ENCODE data around the gene CD7.
A peak's percentile ranks its signal among the peaks of the same experiment; 100 is the strongest.

Gene CD7

DNA sequence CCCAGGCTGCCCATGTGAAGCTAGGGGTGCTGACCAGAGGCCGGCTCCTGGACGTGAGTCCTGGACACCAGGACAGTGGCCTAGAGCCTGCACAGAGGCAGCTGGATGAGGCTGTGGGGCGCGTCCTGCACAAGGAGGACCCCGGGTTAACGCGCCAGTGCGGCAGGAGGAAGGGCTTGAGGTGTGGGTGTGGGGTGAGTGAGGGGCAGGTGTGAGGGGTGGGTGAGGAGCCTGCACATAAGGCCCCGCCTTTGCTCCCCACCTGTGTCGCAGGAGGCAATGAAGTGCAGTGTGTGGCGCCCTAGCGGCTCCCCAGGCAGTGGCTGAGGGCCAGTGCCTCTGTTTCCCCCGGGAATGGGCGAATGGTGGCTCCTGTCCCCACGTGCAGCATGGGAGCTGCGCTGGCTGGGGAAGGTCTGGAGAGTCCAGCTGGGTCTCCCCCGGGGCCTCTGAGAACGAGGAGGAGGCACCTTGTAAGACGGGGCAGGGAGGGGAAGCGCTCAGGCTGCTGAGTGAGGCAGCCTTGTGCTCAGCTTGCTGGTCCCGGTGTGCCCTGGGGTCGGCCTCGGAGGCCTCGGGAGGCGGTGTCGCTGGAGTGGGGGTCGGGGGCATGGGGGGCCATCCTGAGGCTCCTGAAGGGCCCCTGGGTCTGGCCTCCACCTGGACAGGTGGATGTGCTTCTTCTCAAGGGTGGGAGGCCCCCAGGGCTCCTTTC, 3.2 kb downstream of the CD7 start:
- DNase-seq, result no peak

DNA sequence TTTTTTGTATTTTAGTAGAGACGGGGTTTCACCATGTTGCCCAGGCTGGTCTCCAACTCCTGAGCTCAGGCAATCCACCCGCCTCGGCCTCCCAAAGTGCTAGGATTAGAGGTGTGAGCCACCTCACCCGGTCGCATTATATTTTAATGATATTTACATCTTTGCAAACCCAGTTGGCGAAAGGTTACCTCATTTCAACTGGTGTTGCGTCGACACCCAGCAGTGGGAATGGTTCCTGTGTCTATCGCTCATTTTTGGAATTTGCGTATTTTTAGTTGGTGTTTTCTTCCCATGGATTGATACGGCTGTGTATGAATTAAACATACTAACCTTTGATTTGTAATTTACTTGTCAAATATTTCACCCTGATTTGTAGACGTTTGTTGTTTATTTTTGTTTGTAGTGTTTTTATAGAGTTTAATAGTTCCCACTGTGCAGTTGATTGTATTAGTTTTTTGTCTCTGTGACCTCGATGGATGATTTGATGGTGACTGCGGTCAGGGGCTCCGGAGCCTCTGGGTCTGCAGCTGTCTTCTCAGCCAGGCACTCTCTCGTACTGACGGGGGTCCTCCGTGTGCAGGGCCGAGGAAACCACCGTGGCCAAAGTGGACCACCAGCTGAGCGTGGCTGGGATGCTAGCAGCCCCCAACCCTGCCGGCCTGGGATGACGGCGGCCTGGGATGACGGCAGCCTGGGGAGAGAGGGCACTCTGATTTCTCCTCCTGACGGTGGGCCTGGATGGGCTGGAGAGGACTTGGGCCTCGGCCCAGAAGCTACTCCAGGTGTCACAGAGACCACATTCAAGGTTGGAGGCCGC, 4.0 kb downstream of the CD7 start:
- DNase-seq, result no peak

DNA sequence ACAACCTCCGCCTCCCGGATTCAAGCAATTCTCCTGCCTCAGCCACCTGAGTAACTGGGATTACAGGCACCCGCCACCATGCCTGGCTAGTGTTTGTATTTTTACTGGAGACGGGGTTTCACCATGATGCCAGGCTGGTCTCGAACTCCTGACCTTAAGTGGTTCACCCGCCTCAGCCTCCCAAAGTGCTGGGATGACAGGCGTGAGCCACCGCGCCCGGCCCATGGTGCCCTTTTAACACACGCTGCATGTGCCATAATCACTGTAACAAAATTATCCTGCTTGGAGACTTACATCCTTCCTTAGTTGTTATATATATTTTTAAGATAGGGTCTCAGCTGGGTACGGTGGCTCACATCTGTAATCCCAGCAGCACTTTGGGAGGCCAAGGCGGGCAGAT, 5.4 kb downstream of the CD7 start:
- no peak for DNase-seq

DNA sequence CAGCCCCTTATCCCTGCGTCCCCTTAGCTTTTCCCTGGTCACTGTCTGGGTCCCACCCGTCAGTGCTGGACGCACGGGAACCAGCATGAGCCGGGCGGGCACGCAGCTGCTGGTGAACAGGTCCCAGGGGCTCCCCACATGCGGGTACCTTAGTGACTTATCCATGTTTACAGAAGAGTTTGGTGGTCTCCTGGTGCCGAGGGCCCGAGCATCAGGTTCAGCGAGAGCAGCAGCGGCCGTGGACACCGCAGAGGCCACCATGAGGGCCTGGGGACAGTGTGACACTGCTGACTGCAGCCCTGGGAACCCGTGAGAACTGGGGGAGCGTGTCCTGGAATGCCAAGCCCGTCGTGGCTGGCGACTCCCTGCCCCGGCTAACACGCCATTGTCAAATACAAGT, 6.5 kb downstream of the CD7 start:
- no peak for DNase-seq

DNA sequence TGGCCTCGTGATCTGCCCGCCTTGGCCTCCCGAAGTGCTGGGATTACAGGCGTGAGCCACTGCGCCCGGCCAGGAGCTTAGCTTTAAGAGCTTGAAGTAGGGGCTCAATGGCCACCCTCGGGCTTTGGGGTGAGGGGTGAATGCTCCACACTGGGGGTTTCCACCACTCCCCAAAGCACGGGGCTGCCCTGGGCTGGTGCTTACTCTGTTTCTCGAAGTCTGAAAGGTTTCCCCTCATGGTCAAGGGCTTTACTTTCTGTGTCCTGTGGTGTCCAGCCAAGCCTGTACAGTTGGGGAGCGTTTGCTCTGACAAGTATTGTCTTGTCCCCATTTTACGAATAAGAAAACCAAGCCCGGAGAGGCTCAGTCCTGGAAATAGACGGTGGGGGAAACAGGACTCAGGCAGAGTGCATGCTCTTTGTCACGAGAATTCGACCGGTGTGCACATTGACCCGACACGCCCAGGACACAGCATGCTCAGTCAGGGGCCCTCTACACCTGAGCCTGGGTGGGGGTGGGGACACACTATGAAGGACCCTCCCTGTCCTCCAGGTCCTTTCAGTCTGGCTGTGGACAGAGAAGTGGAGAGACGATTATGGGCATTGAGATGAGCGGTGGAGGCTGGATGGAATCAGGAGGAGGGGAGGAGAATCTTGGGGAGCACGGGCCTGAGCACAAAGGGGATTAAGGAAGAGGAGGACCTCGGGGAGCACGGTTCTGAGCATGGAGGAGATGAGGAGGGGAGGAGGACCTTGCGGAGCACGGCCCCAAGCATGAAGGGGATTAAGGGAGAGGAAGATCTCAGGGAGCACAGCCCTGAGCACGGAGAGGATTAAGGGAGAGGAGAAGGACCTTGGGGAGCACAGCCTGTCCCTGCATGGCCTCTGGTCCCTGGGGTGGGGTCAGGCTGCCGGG, 7.5 kb downstream of the CD7 start:
- no peak for DNase-seq

DNA sequence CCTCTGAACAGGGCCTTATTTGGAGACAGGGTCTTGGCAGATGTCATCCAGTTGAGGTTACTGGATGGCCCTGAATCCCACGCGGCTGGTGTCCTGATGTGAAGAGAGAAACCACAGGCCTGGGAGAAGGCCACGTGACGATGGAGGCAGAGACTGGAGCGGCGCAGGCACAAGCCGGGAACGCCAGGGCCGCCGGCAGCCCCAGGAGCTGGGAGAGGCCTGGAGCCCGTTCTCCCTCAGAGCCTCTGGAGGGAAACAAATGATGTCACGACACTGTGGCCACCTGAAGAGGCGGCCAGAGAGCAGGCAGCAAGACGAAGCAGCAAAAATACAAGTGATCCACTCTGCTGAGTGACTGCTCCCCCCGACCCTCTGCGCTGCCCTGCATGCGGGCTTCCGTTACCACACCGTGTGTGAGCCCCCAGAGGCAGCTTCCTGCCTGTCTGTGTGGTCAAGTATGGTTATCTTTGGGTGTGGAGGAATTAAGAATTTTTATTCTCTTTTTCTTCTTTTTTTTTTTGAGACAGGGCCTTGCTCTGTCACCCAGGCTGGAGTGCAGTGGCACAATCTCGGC, 11.6 kb downstream of the CD7 start:
- DNase-seq, result no peak

DNA sequence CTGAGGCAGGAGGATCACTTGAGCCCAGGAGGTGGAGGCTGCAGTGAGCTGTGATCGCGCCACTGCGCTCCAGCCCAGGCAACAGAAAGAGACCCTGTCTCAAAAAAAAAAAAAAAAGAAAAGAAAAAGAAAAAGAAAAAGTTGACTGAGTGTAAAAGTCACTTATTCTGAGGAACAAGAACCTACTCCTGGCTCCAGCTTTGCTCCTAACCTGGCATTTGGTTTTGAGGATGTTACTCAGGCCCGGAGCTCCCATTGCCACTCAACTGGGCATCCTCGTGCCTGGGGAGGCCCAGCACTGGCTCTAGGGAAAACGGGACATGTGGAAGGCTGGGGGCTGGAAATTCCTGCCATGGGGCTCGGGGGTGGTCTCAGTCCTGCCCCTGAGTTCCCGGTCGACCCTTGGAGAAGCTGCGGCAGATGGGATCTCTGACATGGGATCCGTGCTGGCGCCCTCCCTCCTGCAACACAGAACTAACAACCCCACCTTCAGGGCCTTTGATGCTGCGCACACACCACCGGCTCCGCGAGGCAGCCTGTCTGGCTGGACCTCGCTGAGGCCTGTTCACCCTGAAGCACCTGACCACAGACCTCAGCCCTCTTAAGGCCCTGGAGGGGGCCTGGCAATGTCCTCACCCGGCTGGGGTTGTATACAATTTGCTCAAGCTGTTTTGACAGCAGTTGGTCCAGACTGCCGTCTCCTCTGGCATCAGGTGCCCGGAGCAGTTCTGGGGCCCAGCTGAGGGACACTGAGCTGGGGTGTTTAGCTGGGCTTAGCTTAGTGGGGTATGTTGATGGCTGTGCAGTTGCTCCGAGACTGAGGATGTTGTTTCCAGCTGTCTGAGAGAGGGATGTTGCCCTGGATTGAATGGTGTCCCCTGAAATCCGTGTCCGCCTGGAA, 12.3 kb downstream of the CD7 start:
- no peak for DNase-seq

DNA sequence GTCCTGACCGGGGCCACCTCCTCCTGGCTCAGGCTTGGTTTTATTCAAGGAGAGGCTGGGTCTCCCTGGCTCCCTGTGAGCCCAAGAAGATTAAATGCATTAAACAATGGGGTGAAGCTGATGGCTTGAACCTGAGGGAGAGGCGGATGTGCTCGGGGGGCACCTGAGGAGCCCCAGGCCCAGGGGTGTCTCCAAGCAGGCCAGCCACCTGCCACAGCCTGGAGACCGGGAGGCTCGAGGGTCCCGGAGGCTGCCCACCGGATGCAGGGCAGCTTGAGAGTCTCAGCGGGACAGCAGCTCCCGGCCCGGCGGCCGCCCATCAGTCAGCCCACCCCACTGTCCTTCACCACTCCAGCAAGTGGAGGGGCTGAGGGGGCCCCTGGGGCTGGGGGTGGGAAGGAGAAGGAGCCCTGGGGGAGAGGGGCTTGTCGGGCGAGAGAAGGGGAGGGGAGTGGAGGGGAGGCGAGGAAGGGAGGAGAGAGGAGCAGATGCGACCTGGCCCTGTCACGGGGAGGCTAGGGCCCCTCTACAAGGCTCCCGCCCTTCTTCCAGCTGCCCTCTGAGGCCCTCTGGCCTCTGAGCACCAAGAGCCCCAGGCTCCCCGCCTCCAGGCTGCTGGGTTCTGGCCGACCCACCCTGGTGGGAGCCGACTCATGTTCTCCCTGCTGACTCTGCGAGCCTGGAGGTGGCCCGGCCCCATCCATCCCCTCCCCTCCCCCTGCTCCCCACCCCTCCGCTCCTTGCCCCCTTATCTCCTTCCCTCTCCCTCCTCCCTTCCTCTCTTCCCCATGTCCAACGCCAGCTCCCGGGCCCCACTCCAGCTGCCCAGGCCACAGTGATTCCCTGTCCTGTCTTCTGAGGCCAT, 13.2 kb downstream of the CD7 start:
- no peak for DNase-seq

DNA sequence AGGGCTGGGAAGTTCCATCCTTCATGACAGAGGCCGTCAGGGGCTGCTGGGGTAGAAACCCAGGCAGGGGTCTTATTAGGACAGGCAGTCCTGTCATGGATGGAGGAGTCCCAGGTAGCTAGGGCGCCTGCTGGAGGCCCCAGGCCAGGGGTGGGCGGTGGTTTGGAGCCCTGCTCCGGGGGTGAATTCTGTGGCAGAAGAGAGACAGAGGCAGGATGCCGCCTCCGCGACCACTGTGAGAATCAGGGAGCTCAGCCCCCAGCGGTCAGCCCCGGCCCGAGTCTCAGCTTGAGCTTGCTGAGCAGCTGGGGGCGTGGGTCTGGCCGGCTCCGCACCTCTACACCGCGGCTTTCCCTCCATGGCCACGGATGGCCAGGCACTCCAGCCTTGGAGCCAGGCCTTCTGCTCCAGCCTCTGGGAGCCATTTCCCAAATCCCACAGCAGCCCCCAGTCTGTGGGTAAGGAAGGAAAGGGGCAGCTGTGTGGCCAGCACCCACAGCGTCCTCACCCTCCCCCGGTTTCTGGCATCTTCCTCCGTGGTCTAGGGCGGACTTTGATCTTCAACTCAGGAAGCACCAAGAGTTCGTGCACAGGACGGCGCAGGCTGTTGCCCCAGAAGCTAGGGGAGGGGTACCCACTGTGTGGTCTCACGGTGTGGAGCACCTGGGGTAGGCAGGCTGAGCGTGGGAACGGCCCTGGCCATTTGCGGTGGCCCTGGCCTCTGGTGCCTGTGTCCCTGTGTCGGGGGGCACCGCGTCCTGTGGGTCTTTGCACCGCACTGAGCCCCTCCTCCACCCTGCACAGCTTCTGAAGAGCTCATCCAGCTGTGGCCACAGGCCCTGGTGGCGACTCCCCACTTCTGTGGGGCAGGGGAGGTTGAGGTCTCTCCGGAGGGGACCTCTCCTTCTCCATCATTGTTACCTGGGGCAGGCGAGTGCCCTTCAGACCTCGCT, 14.1 kb downstream of the CD7 start:
- no peak for DNase-seq

DNA sequence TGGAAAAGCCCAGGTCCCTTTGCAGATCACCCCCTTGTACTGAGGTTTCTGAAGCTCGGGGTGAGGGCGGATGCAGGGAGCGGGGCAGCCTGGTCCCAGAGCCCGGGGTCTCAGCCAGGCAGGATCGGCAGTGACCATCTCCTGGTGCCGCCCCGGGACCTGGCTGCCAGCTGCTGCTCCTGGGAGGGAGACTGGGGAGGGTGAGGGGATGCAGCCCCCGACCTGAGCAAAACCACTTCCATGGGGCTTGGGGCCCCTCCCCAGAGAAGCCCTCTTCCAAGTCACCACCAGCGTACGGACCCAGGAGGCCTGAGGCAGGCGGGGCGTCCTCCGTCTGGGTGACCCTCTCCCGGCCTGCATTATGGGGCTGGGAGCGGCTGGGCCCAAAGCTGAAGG, 14.8 kb downstream of the CD7 start:
- no peak for DNase-seq

DNA sequence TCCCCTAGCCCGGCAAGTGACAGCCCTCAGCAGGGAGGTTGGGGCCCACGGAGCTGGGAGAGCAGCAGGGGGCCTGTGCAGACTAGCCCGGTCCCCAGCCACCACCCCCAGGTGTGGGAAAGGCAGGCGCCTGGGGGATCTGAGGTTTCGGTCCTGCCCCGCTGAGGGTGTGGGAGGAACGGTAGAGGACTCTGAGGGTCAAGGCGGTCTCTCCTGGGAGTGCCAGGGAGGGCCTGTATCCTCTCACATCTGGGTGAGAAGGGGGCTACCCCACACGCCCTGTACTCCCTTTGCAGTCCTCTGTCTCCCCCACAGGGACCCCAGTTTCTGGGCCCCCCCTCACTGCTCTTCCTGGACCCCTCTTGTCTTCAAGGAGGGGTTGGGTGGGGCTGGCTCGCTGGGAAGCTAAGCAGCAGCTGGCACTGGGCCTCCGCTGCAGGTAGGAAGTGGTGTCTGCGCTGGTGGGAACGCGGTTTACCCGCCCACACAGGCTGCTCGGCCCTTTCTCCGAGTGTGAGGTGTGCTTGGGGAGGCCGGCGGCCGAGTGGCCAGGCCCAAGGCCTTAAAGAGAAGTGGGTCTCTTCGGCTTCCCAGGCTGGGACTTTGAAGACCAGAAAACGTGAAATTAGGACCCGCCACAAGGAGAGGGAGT, 15.4 kb downstream of the CD7 start:
- no peak for DNase-seq

DNA sequence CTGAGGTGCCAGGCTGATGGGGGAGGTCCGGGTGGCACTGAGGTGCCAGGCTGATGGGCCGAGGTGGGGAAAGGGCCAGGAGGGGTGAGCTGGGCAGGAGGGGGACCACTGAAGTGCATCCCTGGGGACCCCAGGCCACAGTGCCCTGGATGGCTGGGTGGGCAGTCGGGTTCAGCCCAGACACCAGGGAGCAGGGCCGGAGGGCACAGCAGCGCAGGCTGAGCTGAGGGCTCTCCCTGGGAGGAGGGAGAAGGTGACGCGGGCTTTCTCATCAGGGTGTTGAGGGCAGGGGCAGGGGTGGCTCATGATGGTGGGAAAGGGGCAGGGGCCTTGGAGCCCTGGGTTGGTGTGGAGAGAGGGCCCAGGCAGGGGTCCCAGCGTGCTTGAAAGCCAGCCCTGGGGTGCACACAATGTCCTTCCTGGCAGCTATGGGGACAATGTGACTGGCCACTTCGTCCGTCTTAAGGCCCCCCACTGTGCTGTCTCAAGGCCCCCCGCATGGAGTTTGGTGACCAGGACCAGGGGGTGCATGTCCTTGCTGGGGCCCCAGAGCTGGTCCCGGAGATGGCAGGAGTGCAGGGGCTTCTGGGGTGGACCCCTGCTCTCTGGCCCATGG, 16.0 kb downstream of the CD7 start:
- DNase-seq, result no peak

DNA sequence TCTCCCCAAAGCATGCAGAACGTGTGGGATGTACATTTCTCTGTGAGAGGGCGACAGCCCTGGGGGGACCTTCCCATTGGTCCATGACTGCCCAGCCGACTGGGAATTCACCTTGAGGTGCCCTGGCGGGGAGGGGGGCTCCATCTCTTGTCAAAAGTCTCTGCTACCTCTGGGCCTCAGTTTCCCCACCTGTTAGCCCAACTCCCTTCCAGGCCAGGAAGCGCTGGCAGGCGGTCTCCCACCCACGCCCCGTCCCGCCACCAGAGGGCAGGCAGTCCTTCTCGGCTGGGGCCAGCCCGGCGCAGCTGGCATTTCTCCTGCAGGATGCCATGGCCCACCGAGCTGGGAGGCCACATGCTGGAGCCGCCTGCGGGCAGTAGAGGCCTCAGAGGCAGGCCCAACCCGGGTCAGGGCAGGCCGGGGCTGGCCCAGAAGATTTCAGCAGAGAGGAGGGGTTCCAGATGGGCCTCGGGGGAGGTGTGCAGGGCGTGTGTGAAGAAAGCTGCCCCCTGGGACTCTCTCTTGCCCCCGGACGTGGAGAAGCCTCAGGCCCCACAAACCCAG, 16.6 kb downstream of the CD7 start:
- DNase-seq, result peak; percentile 84

DNA sequence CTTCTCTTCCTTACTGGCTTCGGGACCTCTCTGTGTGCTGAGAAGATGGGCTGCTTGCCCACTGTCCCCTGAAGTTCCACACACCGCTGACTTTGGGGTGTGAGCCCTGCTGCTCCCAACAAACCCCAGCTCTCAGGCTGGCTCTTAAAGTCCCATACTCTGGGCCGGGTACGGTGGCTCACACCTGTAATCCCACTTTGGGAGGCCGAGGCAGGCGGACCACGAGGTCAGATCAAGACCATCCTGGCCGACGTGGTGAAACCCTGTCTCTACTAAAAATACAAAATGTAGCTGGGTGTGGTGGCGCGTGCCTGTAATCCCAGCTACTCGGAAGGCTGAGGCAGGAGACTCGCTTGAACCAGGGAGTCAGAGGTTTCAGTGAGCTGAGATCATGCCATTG, 17.2 kb downstream of the CD7 start:
- DNase-seq, result no peak

DNA sequence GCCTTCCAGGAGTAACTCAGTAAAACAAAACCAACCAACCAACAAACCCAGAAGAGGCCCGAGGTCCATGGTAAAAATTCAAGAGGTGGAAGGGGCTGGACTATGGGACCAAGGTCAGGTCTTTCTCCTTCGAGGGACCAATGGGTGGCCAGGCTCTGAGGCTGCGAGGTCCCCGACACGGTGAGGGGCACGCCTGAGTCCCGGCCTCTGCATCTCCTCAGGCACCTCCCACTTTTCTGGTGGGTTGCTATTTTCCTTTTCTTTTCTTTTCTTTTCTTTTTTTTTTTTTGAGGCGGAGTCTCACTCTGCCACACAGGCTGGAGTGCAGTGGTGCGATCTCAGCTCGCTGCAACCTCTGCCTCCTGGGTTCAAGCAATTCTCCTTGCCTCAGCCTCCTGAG, 18.0 kb downstream of the CD7 start:
- DNase-seq, result no peak

DNA sequence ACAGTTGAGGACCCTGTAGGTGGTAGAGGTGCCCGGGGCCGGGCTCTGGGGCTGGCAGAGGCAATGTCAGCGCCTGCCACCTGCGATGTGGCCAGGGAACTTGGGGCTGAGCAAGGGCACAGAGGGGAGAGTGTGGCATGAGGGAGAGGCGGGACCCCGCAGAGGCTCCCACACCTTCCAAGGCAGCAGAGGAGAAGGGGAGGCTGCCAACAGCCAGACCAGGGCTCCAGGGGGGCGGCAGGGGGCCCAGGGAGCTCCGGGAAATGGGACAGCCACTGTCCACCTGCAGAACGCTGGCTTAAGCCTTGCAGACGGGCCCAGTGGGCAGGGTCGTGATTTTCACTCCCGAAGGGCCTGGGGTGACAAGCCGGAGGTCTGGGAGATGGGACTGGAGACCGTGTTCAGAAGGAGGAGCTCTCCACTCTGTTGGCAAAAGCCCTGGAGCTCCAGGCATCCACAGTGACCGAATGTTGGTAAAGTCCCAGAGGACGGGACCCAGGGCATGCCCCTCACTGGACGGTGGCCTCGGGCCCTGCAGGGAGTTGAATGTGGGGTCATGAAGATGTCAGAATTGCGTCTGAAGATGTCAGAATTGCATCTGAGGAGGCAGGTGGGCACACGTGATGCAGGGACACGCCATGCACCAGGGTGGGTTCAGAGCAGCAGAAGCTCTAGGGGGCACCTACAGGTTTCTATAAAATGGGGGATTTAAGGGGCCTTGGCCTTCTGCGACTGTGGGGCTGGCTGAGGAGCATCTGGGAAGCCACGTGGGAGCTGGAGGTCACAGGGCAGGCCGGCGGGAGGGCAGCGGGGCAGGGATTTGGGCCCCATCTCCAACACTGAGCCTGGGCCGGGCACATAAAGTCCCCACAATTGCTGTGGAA, 18.6 kb downstream of the CD7 start:
- no peak for DNase-seq
